ENCODE data around the gene FNBP1. TPM values are rescaled to one million over a fixed set of nuclear protein-coding genes. Genes with fewer than 3 reads are reported as not detected.

Gene FNBP1
- polyA plus RNA-seq, 4 donors, result 42.1 to 53.5 (median 49.1) TPM

DNA sequence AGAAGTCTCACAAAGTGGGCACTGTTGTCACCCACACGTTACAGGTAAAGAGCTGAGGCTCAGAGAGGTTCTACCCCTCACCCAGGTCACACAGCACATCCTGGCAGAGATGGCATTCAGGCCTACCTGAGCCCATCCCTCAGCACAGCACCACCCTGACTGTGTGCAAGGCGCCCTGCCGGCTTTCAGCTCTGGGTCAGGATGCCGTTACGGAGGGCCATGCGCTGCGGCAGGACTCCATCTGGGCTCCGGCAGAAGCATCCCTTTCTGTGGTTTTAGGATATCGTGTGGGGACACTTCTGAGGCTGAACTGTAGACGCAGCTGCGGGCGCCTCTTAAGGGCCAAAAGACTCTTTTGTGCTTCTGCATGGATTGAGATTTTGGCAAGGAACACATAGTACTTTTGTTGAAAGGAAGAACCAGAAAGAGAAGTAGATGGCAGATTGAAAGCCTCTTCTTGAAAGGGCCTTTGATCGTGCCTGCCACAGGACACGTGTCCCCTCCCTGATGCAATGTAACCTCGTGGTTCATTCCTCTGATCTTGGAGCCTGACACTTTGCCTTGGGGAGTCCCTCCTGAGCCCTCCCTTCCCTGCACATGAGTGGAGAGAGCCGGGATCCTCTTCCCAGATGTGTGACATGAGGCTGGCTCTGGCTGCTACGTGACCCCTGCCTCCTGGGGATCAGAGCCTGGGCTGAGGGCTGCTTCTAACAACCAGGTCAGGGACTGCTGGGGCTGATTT, 176.4 kb downstream of the FNBP1 start:
- DNase-seq (ENCODE audit: low read depth in 4 of 4, low spot score in 3 of 4), result no peak

- no peak for DNase-seq (ENCODE audit: low read depth in 4 of 4, low spot score in 3 of 4)
Measured at GRCh38 chr9:129865668-129866320, 177.2 kb downstream of the FNBP1 start.

- DNase-seq (ENCODE audit: low read depth in 4 of 4, low spot score in 3 of 4), result no peak
Measured at GRCh38 chr9:129864991-129865647, 177.9 kb downstream of the FNBP1 start.

- DNase-seq (ENCODE audit: low read depth in 4 of 4, low spot score in 3 of 4), result no peak
Measured at GRCh38 chr9:129863059-129863690, 179.8 kb downstream of the FNBP1 start.

- no peak for DNase-seq (ENCODE audit: low read depth in 4 of 4, low spot score in 3 of 4)
Measured at GRCh38 chr9:129861447-129861827, 181.6 kb downstream of the FNBP1 start.

- no peak for DNase-seq (ENCODE audit: low read depth in 4 of 4, low spot score in 3 of 4)
Measured at GRCh38 chr9:129860653-129861446, 182.1 kb downstream of the FNBP1 start.

DNA sequence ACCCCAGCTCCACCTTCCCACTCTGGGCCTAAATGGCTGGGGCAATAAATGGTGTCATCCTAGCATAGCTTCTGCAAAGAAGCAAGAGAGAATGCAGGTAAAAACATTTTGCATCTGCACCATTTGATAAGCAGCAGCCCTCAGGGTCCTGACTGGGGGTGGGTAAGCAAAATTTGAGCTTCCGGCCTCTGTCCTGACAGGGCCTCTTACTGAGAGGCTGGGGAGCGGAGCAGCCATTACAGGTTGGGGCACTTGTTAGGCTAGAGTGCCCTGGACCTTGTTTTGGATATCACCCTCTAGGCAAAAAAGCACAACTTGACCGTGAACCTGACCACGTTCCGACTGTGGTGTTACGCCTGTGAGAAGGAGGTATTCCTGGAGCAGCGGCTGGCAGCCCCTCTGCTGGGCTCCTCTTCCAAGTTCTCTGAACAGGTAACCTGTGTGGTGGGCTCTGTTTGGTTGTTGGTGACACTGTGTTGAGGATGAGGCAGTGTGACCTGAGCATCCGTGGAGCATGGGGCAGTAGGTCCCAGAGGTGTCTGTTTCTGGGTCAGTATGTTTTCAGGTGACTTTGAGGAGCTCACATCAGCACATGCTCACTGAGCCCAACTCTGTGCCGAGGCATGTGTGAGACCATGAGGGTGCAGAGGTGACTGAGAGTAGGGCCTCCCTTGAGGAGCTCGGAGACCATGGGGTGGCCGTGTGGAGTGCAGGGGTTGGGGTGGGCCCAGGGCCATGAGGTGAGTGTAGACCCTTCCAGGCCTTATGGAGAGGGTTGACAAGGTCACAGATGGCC, 184.6 kb downstream of the FNBP1 start:
- no peak for DNase-seq (ENCODE audit: low read depth in 4 of 4, low spot score in 3 of 4)

- DNase-seq (ENCODE audit: low read depth in 4 of 4, low spot score in 3 of 4), result no peak
Measured at GRCh38 chr9:129857207-129857606, 185.8 kb downstream of the FNBP1 start.

DNA sequence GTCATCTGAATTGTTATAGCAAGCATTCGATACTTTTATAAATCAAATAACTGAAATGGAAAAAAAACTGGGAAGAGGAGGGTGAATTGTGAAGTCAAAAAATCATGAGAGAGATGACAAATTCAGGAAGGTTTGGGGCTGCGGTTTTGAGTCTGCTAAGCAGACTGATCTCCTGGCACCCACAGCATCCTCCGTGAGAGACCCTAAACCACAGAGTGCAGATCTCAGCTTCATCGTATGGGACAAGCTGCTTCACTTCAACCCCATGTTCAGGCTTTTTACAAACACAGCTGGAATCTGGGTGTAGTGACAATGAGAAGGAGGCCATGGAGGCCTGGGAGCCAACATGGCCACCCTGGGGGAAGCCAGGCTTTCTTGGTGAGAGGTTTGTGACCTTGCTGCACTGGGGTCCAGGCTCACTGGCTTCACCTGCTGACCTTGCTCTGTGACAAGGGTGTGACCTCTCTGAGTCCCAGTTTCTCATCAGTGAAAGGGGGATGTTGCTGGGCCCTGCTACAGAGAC, 188.3 kb downstream of the FNBP1 start:
- DNase-seq (ENCODE audit: low read depth in 4 of 4, low spot score in 3 of 4), result no peak

DNA sequence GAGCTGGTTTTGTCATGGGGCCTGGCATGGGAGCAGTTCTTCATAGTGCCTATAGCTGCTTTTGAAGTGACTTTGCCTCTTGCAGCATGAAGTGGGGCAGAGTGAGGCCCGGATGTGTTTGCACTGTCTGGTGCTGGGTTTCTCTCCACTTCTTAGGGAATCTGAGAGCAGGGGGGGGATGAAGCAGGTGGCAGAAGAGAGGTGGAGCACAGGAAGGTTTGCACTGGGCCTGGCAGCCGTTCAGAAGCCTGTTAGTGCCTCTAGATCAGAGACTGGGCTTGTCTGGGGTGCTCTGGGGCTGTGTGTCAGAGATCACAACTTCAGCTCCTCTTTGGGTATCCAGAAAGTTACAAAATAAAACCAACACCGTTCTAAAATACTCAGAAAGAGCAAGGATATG, 189.4 kb downstream of the FNBP1 start:
- DNase-seq (ENCODE audit: low read depth in 4 of 4, low spot score in 3 of 4), result no peak

DNA sequence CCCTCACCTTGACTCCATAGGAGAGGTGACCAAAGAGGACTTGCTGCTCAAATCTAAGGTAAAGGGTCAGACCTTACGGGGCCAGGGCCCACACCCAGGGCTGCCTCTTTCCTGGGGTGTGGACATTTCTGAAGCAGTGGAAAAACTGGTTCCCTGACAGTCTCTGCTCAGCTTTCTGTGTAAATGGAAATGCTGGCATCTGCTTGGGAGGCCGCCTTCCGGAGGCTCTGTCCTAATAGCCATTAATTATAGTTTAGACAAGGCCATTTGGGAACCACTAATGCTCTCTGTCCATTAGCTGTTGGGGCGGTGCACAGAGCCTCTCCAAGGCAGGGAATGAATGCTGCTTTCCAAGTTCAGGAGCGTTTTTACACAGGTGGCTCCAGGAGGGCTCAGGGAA, 190.4 kb downstream of the FNBP1 start:
- DNase-seq (ENCODE audit: low read depth in 4 of 4, low spot score in 3 of 4), result no peak

- no peak for DNase-seq (ENCODE audit: low read depth in 4 of 4, low spot score in 3 of 4)
Measured at GRCh38 chr9:129851821-129852220, 191.2 kb downstream of the FNBP1 start.

DNA sequence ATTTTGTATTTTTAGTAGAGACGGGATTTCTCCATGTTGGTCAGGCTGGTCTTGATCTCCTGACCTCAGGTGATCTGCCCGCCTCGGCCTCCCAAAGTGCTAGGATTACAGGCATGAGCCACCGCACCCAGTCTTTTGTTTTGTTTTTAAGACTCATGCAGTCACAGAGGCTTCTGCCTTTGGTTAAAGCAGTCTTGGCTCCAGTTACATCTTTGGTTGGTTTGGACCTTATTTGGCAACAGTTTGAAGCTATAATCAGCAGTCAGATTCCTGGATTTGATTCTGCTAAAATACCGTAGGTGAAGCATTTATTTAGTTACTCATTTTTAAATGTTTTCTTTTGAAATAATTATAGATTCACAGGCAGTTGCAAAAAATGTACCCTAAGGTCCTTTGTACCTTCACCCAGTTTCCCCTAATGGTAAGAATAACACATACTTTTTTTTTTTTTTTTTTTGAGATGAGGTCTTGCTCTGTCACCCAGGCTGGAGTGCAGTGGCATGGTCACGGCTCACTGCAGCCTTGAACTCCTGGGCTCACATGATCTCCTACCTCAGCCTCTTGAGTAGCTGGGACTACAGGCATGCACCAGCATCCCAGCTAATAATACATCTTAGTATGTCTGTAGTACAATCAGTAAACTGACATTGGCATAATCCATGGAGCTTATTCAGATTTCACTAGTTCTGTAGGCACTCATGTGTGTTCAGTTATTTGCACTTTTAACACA, 192.0 kb downstream of the FNBP1 start:
- DNase-seq (ENCODE audit: low read depth in 4 of 4, low spot score in 3 of 4), result no peak

- no peak for DNase-seq (ENCODE audit: low read depth in 4 of 4, low spot score in 3 of 4)
Measured at GRCh38 chr9:129849901-129850300, 193.1 kb downstream of the FNBP1 start.

- DNase-seq (ENCODE audit: low read depth in 4 of 4, low spot score in 3 of 4), result no peak
Measured at GRCh38 chr9:129848712-129849441, 194.1 kb downstream of the FNBP1 start.

DNA sequence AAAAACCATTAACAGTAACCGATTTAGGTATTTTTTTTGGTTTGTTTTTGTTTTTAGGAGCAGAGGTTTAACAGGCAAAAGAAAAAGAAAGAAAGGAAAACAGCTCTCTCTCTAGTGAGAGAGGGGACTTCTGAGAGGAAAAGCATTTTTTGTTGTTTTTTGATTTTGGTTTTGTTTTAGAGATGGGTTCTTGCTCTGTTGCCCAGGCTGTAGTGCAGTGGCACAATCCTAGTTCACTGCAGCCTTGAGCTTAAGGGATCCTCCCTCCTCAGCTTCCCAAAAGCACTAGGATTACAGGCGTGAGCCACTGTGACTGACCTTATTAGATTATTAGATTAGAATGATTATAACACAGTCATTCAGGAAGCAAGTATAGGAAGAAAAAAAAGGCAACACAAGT, 197.6 kb downstream of the FNBP1 start:
- DNase-seq (ENCODE audit: low read depth in 4 of 4, low spot score in 3 of 4), result no peak

DNA sequence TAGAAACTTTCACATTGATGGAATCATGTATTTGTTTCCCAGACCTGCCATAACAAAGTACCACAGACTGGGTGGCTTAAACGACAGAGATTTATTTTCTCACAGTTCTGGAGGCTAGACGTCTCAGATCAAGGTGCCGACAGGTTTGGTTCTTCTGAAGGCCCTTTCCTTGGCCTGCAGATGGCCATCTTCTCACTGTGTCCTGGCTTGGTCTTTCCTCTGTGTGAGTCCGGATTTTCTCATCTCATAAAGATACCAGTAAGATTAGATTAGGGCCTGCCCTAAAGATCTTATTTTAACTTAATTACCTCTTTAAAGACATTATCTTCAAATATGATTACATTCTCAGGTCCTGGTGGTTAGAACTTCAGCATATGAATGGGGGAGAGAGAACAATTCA, 201.9 kb downstream of the FNBP1 start:
- DNase-seq (ENCODE audit: low read depth in 4 of 4, low spot score in 3 of 4), result no peak

DNA sequence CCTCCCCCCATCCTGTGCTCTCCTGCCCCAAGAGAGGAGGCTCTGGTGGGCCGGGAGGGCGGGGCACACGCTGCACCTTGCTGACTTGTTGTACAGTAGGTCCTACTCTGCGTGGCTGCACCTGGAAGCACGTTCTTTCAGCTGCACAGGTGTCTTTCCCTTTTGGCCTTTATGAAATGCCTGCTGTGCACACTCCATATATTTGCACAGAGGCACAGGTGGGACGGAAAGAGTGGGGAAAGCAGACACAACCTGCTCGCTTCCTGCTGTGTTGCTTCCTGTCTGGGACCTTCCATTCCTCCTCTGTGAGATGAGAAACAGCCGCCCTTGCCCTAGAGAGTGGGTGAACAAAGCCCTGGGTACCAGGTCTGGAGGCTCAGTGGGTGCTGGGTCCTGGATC, 203.0 kb downstream of the FNBP1 start:
- no peak for DNase-seq (ENCODE audit: low read depth in 4 of 4, low spot score in 3 of 4)
